Progenitor cell of endocrine pancreas (in vitro differentiated cells): ENCODE measurements around the gene MAP3K4. TPM values are rescaled to one million over a fixed set of nuclear protein-coding genes. Genes with fewer than 3 reads are reported as not detected.
"Not testable (repeated sequence)": the region's sequence is repeated elsewhere in the genome, so short reads cannot be mapped to it uniquely, and the experiment has no call there.

Experiments used
- DNase-seq: peaks from one replicate; pipeline ENCODE4 v3.0.0; 2021; ENCODE audit warnings: low spot score; ENCODE audit not compliant: unreplicated experiment
- H3K27ac Mint-ChIP-seq: 2 replicates; pipeline ENCODE4 v1.8.0; 2021; ENCODE audit warnings: mild to moderate bottlenecking, moderate library complexity, mixed read lengths
- H3K27me3 Mint-ChIP-seq: 2 replicates; pipeline ENCODE4 v1.8.0; 2021; ENCODE audit warnings: mixed read lengths
- H3K36me3 Mint-ChIP-seq: 2 replicates; pipeline ENCODE4 v1.8.0; 2022; ENCODE audit warnings: mixed read lengths; ENCODE audit not compliant: insufficient read depth
- H3K4me1 Mint-ChIP-seq: 2 replicates; pipeline ENCODE4 v1.8.0; 2021; ENCODE audit warnings: low read depth, mixed read lengths
- H3K4me3 Mint-ChIP-seq: 2 replicates; pipeline ENCODE4 v1.8.0; 2021; ENCODE audit warnings: low read depth, mild to moderate bottlenecking, moderate library complexity, mixed read lengths
- H3K9me3 Mint-ChIP-seq: 2 replicates; pipeline ENCODE4 v1.8.0; 2021; ENCODE audit warnings: low read depth, mixed read lengths
- total RNA-seq: library from RNA; stranded (reverse); gene quantifications from 2 replicates; pipeline ENCODE4 v1.2.1, GENCODE V29; 2021
- TF ChIP-seq, protein P1 (sequence below): fragments of 200-600 bp; sonication (generic); IDR thresholded peaks from one replicate; pipeline ENCODE4 v1.5.0; 2021; ENCODE audit warnings: antibody characterized with exemption, mild to moderate bottlenecking; ENCODE audit not compliant: unreplicated experiment

Gene MAP3K4
- total RNA-seq, 1 donor from 2014 or later: 68.1 TPM

DNA sequence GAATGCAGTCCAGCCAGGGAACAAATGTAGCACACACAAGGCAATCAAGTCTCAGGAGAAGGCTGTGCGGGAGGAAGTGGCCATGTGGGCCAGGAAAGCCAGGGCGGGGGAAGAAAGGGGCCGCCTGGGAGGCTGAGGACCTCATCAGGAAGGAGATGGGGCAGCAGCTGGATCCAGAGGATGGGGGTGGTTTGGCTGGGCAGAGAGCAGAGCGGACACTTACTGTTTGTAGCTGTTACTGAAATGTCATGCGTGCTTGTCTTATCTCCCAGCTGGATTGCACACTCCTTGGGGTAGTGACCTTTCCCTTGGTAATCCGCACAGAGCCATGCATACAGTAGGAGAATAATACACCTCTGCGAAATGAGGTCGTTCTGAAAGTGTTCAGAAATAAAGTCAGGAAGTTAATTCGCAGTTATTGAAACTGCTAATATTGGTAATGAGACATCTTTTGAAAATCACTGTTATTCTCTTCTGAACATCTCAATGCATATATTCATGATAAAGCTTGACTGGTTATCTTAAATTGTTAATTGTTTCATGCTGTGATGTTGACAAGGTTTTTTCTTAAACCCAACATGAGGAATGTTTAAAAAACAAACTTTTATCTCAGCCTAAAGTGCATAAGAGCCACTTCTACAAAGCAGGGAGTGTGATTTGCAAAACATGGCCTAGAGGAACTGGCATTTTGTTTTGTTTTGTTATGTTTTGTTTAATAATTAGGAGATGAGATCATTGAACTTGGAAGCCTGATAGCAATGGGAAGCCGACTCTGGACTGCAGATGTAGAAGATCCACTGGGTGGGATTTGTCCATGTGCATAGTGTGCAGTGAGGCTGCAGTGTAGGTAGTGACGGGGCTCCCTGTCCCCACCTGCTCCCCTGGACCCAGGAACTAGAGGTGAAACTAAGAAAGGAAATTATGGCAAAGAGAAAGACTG lies 18.0 kb upstream of the MAP3K4 start:
- Mint-ChIP-seq H3K36me3 (no peaks in the 10 kb centered on the region), H3K27me3 (no peaks in the 10 kb centered on the region), H3K4me1 (peaks cover 11% of the 10 kb centered on the region), H3K27ac (no peak overlapping the region), H3K4me3 (no peak overlapping the region), H3K9me3 (no peaks in the 10 kb centered on the region)
- TF ChIP-seq, protein P1, sequence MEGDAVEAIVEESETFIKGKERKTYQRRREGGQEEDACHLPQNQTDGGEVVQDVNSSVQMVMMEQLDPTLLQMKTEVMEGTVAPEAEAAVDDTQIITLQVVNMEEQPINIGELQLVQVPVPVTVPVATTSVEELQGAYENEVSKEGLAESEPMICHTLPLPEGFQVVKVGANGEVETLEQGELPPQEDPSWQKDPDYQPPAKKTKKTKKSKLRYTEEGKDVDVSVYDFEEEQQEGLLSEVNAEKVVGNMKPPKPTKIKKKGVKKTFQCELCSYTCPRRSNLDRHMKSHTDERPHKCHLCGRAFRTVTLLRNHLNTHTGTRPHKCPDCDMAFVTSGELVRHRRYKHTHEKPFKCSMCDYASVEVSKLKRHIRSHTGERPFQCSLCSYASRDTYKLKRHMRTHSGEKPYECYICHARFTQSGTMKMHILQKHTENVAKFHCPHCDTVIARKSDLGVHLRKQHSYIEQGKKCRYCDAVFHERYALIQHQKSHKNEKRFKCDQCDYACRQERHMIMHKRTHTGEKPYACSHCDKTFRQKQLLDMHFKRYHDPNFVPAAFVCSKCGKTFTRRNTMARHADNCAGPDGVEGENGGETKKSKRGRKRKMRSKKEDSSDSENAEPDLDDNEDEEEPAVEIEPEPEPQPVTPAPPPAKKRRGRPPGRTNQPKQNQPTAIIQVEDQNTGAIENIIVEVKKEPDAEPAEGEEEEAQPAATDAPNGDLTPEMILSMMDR: no peak
- DNase-seq: no peak

DNA sequence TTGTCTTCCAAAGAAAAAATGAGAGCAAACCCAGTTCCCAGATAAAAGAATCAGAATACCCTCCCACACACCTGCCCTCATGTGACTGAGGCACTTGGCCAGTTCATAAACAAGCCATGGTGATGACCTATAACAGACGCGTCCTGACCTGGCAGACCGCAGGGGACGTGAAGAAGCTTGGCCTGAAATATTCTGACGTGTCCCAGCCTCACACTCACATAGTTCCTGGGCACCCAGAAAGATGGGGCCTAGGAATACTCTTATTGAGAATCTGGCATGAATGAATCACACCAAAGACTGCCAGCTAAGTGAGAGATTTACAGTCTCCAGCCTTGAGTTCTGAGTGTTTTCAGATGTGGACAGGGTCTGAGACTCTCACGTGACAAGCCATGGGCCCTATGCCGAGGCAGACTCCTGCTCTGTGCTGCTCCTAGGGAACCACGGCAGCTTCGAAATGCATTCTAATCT lies 17.2 kb upstream of the MAP3K4 start:
- H3K27me3 Mint-ChIP-seq: no peaks in the 10 kb centered on the region
- H3K4me1 Mint-ChIP-seq: peaks cover 11% of the 10 kb centered on the region
- no peaks in the 10 kb centered on the region for H3K36me3 Mint-ChIP-seq
- H3K9me3 Mint-ChIP-seq: no peaks in the 10 kb centered on the region
- no peak overlapping the region for H3K4me3 Mint-ChIP-seq
- TF ChIP-seq, protein P1: no peak
- H3K27ac Mint-ChIP-seq: no peak overlapping the region
- no peak for DNase-seq

DNA sequence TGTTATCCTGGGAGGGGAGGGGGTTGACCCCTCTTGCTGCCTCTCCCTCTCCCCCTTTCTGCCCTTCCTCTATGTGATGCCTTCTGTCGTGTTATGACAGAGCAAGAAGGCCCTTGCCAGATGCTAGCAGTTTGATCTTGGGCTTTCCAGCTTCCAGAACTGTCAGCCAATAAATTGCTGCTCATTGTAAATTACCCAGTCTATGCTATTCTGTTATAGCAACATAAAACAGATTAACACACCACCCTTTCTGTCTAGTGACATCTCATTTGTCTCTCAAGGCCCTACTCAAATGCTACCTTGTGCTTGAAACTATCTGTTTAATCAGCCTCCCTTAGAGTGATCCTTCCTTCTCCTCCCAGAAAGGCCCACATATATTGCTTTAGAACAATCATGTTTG lies 16.4 kb upstream of the MAP3K4 start:
- Mint-ChIP-seq H3K9me3 (no peaks in the 10 kb centered on the region), H3K4me1 (peaks cover 11% of the 10 kb centered on the region), H3K27ac (no peak overlapping the region), H3K4me3 (no peak overlapping the region), H3K27me3 (no peaks in the 10 kb centered on the region), H3K36me3 (no peaks in the 10 kb centered on the region)
- DNase-seq: no peak
- TF ChIP-seq, protein P1: no peak

GRCh38 chr6:160975961-160976360 lies 15.6 kb upstream of the MAP3K4 start:
- peaks cover 11% of the 10 kb centered on the region for H3K4me1 Mint-ChIP-seq
- not testable (repeated sequence) for H3K27ac Mint-ChIP-seq, H3K4me3 Mint-ChIP-seq, H3K27me3 Mint-ChIP-seq, H3K9me3 Mint-ChIP-seq, H3K36me3 Mint-ChIP-seq, DNase-seq

DNA sequence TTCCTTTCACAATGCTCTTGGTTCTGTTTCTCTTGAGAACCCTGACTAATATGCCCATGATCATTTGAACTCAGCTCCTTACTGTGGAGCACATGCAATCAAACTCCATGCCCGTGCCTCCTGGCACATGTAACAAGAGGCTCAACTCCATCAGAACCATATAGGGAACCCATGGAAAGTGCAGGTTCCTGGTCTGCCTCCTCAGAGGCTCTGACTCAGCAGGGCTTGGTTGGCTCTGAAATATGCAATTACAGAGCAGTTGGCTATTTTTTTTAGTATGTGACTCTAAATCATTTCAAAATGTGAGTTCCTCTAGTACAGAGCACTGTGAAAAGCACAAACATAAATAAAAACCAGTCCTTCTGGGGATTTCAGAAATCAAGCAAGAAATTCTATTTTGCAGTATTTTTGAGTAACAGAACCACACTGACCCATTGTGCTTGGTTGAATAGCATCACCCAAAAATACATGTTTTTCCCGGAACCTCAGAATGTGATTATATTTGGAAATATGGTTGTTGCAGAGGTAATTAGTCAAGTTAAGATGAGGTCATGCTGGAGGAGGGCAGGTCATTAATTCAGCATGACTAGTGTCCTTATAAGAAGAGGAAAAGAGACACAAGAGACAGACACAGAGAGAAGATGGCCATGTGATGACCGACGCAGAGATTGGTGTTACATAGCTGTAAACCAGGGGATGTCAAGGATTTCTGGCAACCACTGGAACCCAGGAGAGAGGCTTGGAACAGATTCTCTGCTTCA lies 13.2 kb upstream of the MAP3K4 start:
- Mint-ChIP-seq H3K27me3 (no peaks in the 10 kb centered on the region), H3K4me1 (peaks cover 7% of the 10 kb centered on the region), H3K4me3 (no peak overlapping the region), H3K27ac (no peak overlapping the region), H3K36me3 (peaks cover 8% of the 10 kb centered on the region), H3K9me3 (peaks cover 10% of the 10 kb centered on the region)
- DNase-seq: no peak
- TF ChIP-seq, protein P1: no peak
